SK-N-SH treated with all-trans-retinoic acid at 6 μM for 48 hours (cell line): ENCODE measurements around the gene DEGS2.
A peak's percentile ranks its signal among the peaks of the same experiment; 100 is the strongest.

ENCODE experiments used
- ATAC-seq: fragments of 200-7000 bp; cut with Tn5 transposase; 3 replicates; pipeline ENCODE4 v1.9.1; 2020; ENCODE audit warnings: mild to moderate bottlenecking, moderate library complexity
- ARNTL ChIP-seq: fragments of 450-650 bp; formaldehyde crosslinking; IDR thresholded peaks from 2 replicates; pipeline ENCODE4 v1.5.0; 2020; ENCODE audit warnings: low read depth, mild to moderate bottlenecking, moderate library complexity, borderline replicate concordance
- BACH2 ChIP-seq: fragments of 250-450 bp; sonication (Bioruptor Pico); IDR thresholded peaks from 2 replicates; pipeline ENCODE4 v1.9.0; 2021; ENCODE audit warnings: mild to moderate bottlenecking, borderline replicate concordance
- ESRRG ChIP-seq: fragments of 250-450 bp; sonication (Bioruptor Pico); IDR thresholded peaks from 2 replicates; pipeline ENCODE4 v1.6.1; 2021; ENCODE audit warnings: mild to moderate bottlenecking
- GLIS3 ChIP-seq: fragments of 250-450 bp; sonication (Bioruptor Pico); IDR thresholded peaks from 2 replicates; pipeline ENCODE4 v1.5.0; 2020; ENCODE audit warnings: mild to moderate bottlenecking, moderate library complexity
- ISL1 ChIP-seq: fragments of 250-450 bp; sonication (Bioruptor Pico); IDR thresholded peaks from 2 replicates; pipeline ENCODE4 v2.1.2; 2022; ENCODE audit warnings: mild to moderate bottlenecking, moderate library complexity
- OSR1 ChIP-seq: fragments of 250-450 bp; sonication (Bioruptor Pico); IDR thresholded peaks from 2 replicates; pipeline ENCODE4 v1.8.0; 2022; ENCODE audit warnings: moderate library complexity, mild to moderate bottlenecking, inconsistent platforms
- POU6F1 ChIP-seq: fragments of 250-450 bp; sonication (Bioruptor Pico); IDR thresholded peaks from 2 replicates; pipeline ENCODE4 v1.8.0; 2021; ENCODE audit warnings: low read depth, mild to moderate bottlenecking, moderate library complexity, borderline replicate concordance
- PPARA ChIP-seq: fragments of 250-450 bp; sonication (Bioruptor Pico); IDR thresholded peaks from 2 replicates; pipeline ENCODE4 v1.5.0; 2020; ENCODE audit warnings: mild to moderate bottlenecking, borderline replicate concordance
- RARB ChIP-seq: fragments of 250-450 bp; sonication (Bioruptor Pico); IDR thresholded peaks from 2 replicates; pipeline ENCODE4 v1.8.0; 2021; ENCODE audit warnings: mild to moderate bottlenecking, moderate library complexity
- SNAI2 ChIP-seq: fragments of 250-450 bp; sonication (Bioruptor Pico); IDR thresholded peaks from 2 replicates; pipeline ENCODE4 v1.5.0; 2020; ENCODE audit warnings: mild to moderate bottlenecking, moderate library complexity
- TCF4 ChIP-seq: fragments of 250-450 bp; sonication (Bioruptor Pico); IDR thresholded peaks from 2 replicates; pipeline ENCODE4 v1.8.0; 2021; ENCODE audit warnings: mild to moderate bottlenecking, moderate library complexity, borderline replicate concordance
- TOX ChIP-seq: fragments of 250-450 bp; sonication (Bioruptor Pico); IDR thresholded peaks from 2 replicates; pipeline ENCODE4 v1.8.0; 2021; ENCODE audit warnings: mild to moderate bottlenecking, moderate library complexity, borderline replicate concordance
- ZFP3 ChIP-seq: fragments of 250-450 bp; sonication (Bioruptor Pico); IDR thresholded peaks from 2 replicates; pipeline ENCODE4 v1.5.0; 2020; ENCODE audit warnings: mild to moderate bottlenecking, moderate library complexity
- ZFP30 ChIP-seq: fragments of 450-650 bp; formaldehyde crosslinking; IDR thresholded peaks from 2 replicates; pipeline ENCODE4 v1.5.0; 2022; ENCODE audit warnings: mild to moderate bottlenecking, moderate library complexity
- ZNF565 ChIP-seq: fragments of 450-650 bp; formaldehyde crosslinking; conservative IDR thresholded peaks from 2 replicates; pipeline ENCODE4 v1.5.0; 2020; ENCODE audit warnings: low read depth, mild to moderate bottlenecking, moderate library complexity
- ZNF70 ChIP-seq: fragments of 450-650 bp; formaldehyde crosslinking; IDR thresholded peaks from 2 replicates; pipeline ENCODE4 v1.5.0; 2020; ENCODE audit warnings: mild to moderate bottlenecking, moderate library complexity
- ZNF8 ChIP-seq: fragments of 450-650 bp; formaldehyde crosslinking; IDR thresholded peaks from 2 replicates; pipeline ENCODE4 v1.5.0; 2020; ENCODE audit warnings: mild to moderate bottlenecking, moderate library complexity
- TF ChIP-seq, protein P1 (sequence below): fragments of 250-450 bp; sonication (Bioruptor Pico); IDR thresholded peaks from 2 replicates; pipeline ENCODE4 v1.5.1; 2021; ENCODE audit warnings: mild to moderate bottlenecking, moderate library complexity
- TF ChIP-seq, protein P2 (sequence below): fragments of 250-450 bp; sonication (Bioruptor Pico); IDR thresholded peaks from 2 replicates; pipeline ENCODE4 v1.5.1; 2020; ENCODE audit warnings: low read depth, mild to moderate bottlenecking, moderate library complexity
- TF ChIP-seq, protein P3 (sequence below): fragments of 250-450 bp; sonication (Bioruptor Pico); IDR thresholded peaks from 2 replicates; pipeline ENCODE4 v1.5.0; 2020; ENCODE audit warnings: mild to moderate bottlenecking, moderate library complexity
- TF ChIP-seq, protein P4 (sequence below): fragments of 250-450 bp; sonication (Bioruptor Pico); IDR thresholded peaks from 2 replicates; pipeline ENCODE4 v1.8.0; 2020; ENCODE audit warnings: mild to moderate bottlenecking, moderate library complexity, borderline replicate concordance

DEGS2 gene

GRCh38 chr14:100103250-100104005 is 56.0 kb downstream of the DEGS2 start:
- peak; percentile 20; the same call in 2 of the 3 replicates for ATAC-seq

GRCh38 chr14:100102156-100102785 is 57.2 kb downstream of the DEGS2 start:
- ATAC-seq = no peak
- TF ChIP-seq GLIS3 (CRISPR knock-in tag) (no peak), ZFP3 (CRISPR knock-in tag) (no peak), ESRRG (CRISPR knock-in tag) (no peak), ZNF70 (CRISPR knock-in tag) (no peak), ZFP30 (CRISPR knock-in tag) (no peak), OSR1 (CRISPR knock-in tag) (no peak), TCF4 (CRISPR knock-in tag) (no peak), ISL1 (no peak), RARB (no peak), SNAI2 (CRISPR knock-in tag) (no peak), ZNF8 (CRISPR knock-in tag) (no peak)
- TF ChIP-seq, protein P1, sequence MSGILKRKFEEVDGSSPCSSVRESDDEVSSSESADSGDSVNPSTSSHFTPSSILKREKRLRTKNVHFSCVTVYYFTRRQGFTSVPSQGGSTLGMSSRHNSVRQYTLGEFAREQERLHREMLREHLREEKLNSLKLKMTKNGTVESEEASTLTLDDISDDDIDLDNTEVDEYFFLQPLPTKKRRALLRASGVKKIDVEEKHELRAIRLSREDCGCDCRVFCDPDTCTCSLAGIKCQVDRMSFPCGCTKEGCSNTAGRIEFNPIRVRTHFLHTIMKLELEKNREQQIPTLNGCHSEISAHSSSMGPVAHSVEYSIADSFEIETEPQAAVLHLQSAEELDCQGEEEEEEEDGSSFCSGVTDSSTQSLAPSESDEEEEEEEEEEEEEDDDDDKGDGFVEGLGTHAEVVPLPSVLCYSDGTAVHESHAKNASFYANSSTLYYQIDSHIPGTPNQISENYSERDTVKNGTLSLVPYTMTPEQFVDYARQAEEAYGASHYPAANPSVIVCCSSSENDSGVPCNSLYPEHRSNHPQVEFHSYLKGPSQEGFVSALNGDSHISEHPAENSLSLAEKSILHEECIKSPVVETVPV (CRISPR knock-in tag) = no peak
- TF ChIP-seq, protein P2, sequence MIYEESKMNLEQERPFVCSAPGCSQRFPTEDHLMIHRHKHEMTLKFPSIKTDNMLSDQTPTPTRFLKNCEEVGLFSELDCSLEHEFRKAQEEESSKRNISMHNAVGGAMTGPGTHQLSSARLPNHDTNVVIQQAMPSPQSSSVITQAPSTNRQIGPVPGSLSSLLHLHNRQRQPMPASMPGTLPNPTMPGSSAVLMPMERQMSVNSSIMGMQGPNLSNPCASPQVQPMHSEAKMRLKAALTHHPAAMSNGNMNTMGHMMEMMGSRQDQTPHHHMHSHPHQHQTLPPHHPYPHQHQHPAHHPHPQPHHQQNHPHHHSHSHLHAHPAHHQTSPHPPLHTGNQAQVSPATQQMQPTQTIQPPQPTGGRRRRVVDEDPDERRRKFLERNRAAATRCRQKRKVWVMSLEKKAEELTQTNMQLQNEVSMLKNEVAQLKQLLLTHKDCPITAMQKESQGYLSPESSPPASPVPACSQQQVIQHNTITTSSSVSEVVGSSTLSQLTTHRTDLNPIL (CRISPR knock-in tag) = no peak

More at GRCh38 chr14:100103250-100104005, 56.0 kb downstream of the DEGS2 start:
- TF ChIP-seq ZFP3 (CRISPR knock-in tag) (no peak), ESRRG (CRISPR knock-in tag) (no peak), TOX (CRISPR knock-in tag) (no peak), SNAI2 (CRISPR knock-in tag) (no peak), OSR1 (CRISPR knock-in tag) (no peak), POU6F1 (CRISPR knock-in tag) (no peak), ZNF565 (no peak), ZNF70 (CRISPR knock-in tag) (no peak), PPARA (CRISPR knock-in tag) (no peak), RARB (no peak), GLIS3 (CRISPR knock-in tag) (no peak), ARNTL (CRISPR knock-in tag) (no peak), ZNF8 (CRISPR knock-in tag) (no peak), BACH2 (no peak)
- TF ChIP-seq, protein P3, sequence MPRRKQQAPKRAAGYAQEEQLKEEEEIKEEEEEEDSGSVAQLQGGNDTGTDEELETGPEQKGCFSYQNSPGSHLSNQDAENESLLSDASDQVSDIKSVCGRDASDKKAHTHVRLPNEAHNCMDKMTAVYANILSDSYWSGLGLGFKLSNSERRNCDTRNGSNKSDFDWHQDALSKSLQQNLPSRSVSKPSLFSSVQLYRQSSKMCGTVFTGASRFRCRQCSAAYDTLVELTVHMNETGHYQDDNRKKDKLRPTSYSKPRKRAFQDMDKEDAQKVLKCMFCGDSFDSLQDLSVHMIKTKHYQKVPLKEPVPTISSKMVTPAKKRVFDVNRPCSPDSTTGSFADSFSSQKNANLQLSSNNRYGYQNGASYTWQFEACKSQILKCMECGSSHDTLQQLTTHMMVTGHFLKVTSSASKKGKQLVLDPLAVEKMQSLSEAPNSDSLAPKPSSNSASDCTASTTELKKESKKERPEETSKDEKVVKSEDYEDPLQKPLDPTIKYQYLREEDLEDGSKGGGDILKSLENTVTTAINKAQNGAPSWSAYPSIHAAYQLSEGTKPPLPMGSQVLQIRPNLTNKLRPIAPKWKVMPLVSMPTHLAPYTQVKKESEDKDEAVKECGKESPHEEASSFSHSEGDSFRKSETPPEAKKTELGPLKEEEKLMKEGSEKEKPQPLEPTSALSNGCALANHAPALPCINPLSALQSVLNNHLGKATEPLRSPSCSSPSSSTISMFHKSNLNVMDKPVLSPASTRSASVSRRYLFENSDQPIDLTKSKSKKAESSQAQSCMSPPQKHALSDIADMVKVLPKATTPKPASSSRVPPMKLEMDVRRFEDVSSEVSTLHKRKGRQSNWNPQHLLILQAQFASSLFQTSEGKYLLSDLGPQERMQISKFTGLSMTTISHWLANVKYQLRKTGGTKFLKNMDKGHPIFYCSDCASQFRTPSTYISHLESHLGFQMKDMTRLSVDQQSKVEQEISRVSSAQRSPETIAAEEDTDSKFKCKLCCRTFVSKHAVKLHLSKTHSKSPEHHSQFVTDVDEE = no peak
- TF ChIP-seq, protein P1 (CRISPR knock-in tag) = no peak
- TF ChIP-seq, protein P2 (CRISPR knock-in tag) = no peak
- TF ChIP-seq, protein P4, sequence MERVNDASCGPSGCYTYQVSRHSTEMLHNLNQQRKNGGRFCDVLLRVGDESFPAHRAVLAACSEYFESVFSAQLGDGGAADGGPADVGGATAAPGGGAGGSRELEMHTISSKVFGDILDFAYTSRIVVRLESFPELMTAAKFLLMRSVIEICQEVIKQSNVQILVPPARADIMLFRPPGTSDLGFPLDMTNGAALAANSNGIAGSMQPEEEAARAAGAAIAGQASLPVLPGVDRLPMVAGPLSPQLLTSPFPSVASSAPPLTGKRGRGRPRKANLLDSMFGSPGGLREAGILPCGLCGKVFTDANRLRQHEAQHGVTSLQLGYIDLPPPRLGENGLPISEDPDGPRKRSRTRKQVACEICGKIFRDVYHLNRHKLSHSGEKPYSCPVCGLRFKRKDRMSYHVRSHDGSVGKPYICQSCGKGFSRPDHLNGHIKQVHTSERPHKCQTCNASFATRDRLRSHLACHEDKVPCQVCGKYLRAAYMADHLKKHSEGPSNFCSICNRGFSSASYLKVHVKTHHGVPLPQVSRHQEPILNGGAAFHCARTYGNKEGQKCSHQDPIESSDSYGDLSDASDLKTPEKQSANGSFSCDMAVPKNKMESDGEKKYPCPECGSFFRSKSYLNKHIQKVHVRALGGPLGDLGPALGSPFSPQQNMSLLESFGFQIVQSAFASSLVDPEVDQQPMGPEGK (CRISPR knock-in tag) = no peak
